ENCODE results near the gene S100A16.
"Not testable (repeated sequence)": the region's sequence is repeated elsewhere in the genome, so short reads cannot be mapped to it uniquely, and the experiment has no call there.

S100A16 gene

DNA sequence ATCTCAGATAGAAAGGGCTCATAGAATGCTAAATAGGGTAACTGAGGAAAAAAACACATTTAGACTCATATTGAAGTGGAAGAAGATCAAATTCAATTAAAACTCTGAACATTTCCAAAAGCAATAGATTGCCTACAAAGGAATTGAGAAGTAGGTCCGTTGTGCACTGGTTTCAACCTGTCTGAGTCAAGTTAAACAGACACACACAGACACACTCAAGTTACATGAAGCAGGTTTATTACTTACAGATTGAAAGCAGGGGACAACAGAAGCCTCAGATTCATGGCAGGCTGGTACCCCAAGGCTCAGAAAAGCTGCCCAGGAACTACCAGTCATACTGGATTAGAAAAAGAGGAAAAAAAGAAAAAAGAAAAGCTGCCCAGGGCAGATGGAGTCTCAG, 26.6 kb downstream of the S100A16 start:
- DNase-seq (ENCODE audit: low read depth, low spot score), result no peak

GRCh38 chr1:153585006-153585405, 27.9 kb downstream of the S100A16 start:
- no peak for DNase-seq (ENCODE audit: low read depth, low spot score)

GRCh38 chr1:153583976-153584375, 29.0 kb downstream of the S100A16 start:
- DNase-seq (ENCODE audit: low read depth, low spot score), result no peak

DNA sequence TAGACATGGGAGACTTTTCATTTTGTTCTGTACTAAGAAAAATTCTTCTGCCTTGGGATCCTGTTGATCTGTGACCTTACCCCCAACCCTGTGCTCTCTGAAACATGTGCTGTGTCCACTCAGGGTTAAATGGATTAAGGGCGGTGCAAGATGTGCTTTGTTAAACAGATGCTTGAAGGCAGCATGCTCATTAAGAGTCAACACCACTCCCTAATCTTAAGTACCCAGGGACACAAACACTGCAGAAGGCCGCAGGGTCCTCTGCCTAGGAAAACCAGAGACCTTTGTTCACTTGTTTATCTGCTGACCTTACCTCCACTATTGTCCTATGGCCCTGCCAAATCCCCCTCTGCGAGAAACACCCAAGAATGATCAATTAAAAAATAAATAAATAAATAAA, 29.4 kb downstream of the S100A16 start:
- not testable (repeated sequence) for DNase-seq (ENCODE audit: low read depth, low spot score)

GRCh38 chr1:153582836-153583235, 30.1 kb downstream of the S100A16 start:
- DNase-seq (ENCODE audit: low read depth, low spot score), result not testable (repeated sequence)

GRCh38 chr1:153578936-153579335, 34.0 kb downstream of the S100A16 start:
- DNase-seq (ENCODE audit: low read depth, low spot score), result no peak

DNA sequence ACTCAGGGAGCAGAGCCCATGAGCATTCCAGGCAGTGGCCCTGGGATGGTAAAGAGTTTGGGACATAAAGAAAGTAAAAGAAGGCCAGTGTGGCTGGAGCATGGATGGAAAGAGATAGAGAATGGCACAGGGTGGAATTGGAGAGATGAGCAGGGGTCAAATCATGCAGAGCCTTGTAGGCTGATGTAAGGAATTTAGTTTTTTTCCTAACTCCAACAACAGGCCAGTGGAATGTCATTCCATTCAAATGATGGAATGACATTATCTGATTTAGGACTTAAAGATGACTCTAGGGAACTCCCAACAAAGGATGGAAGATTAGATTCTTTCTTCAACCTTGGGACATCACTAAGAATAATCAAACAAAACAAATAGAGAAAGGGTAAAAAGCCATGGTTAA, 34.4 kb downstream of the S100A16 start:
- no peak for DNase-seq (ENCODE audit: low read depth, low spot score)

DNA sequence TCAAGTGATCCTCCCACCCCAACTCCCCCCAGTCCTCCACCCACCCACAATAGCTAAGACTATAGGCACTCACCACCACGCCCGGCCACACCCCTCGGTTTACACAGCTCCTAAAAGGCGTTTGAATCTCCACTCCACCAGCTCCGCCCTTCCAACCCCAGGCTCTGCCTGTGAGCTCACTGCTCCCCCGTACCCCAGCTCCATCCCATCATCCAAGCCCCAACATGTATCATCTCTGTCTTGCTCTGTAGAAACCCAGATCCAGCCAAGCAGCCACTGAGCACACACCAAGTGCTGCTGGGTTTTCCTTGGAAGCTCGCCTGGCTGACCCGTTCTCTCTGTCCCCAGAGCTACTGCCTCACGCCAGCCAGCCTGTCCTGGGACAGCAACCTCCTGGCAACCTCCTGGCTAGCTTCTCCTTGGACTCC, 35.3 kb downstream of the S100A16 start:
- DNase-seq (ENCODE audit: low read depth, low spot score), result no peak

DNA sequence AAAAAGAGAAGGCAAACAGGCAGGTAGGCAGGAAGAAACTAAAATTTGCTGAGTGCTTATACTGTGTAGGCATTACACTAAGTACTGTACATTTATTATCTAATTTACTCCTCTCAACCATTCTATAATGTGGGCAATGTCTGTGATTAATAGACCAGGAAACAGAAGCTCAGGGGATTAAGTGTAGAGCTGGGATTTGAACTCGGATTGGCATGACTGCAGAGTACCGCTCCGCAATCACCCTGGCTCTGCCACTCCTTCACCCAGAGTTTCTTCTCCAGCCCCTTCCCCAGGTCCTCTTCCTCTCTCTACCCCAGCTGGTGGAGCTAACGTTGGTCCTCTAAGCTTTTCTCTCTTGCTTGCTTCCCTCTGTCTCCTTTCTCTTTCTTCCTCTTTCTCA, 35.8 kb downstream of the S100A16 start:
- DNase-seq (ENCODE audit: low read depth, low spot score), result no peak

DNA sequence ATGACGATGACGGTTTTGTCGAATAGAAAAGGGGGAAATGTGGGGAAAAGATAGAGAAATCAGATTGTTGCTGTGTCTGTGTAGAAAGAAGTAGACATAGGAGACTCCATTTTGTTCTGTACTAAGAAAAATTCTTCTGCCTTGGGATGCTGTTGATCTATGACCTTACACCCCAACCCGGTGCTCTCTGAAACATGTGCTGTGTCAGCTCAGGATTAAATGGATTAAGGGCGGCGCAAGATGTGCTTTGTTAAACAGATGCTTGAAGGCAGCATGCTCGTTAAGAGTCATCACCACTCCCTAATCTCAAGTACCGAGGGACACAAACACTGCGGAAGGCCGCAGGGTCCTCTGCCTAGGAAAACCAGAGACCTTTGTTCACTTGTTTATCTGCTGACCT, 37.4 kb downstream of the S100A16 start:
- DNase-seq (ENCODE audit: low read depth, low spot score), result not testable (repeated sequence)

DNA sequence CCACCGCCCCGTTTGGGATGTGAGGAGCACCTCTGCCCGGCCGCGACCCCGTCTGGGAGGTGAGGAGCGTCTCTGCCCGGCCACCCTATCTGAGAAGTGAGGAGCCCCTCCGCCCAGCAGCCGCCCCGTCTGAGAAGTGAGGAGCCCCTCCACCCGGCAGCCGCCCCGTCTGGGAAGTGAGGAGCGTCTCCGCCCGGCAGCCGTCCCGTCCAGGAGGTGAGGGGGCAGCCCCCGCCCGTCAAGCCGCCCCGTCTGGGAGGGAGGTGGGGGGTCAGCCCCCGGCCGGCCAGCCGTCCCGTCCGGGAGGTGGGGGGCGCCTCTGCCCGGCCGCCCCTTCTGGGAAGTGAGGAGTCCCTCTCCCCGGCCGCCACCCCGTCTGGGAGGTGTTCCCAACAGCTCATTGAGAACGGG, 37.9 kb downstream of the S100A16 start:
- not testable (repeated sequence) for DNase-seq (ENCODE audit: low read depth, low spot score)

GRCh38 chr1:153573351-153573750, 39.6 kb downstream of the S100A16 start:
- no peak for DNase-seq (ENCODE audit: low read depth, low spot score)

- DNase-seq (ENCODE audit: low read depth, low spot score), result no peak
Observed at GRCh38 chr1:153572569-153573015, 40.3 kb downstream of the S100A16 start.

DNA sequence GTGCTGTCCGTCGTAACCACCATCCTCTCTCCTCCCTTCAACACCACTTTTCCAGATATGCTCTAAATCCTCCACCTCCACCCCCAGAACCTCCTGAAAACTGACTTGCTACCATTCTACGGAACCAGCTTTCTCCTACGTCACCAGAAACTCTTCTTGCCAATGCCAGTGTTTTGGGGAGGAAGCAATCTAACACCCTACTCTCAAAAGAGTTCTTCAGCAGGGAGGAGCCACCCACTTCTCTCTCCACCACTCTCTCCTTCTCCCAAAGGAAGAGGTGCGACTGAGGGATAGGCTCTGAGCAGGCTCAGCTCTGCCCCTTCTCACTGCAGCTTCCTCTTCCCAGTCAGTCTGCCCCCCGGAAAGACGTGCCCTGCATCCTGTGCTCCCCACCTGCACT, 41.2 kb downstream of the S100A16 start:
- DNase-seq (ENCODE audit: low read depth, low spot score), result no peak

DNA sequence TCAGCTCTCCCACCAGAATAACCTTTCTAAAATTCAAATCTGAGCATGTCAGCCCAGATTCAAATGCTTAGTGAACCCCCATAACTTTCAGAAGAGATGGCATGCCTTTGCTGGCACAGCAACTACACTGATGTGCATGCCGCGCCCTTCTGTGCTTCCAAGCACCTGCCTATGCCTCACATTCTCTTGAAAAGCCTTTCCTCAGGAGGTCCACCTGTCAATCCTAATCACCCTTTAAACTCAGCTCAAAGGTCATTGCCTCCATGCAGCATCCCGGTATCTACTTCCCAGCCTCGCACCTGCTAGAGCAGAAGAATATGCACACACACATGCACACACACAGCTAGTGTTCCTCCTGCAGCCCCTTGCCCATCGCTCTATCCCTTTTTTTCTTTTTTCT, 42.1 kb downstream of the S100A16 start:
- DNase-seq (ENCODE audit: low read depth, low spot score), result no peak

- DNase-seq (ENCODE audit: low read depth, low spot score), result no peak
Observed at GRCh38 chr1:153569465-153569864, 43.5 kb downstream of the S100A16 start.

DNA sequence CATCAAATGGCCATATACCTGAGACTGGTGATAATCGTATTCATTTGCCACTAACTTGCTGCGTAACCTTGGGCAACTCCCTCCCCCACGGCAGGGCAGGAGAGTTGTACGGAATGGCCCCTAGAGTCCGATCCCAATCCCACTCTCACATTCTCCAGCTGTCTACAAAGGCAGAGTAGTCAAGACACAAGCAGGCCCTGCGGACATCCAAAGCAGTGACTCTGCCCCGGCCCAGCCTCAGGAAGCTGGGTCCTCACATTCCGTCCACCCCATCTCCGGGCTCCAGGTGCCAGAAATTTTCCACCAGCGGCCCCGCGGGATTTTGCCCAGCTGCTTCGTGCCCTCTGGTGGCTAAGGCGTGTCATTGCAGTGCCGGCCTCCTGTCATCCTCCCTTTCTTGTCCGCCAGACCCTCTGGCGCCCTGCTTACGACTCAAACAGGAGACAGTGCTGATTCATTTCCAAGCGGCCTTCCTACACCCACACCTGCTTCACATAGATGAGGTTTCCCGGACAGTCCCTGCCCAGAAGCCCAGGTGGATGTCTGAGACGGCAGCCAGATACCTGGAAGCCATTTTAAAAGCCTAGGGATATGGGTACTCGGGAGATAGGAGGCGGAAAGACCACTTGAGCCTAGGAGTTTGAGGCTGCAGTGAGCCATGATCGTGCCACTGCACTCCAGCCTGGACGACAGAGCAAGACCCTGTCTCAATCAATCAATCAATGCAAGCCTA, 44.4 kb downstream of the S100A16 start:
- no peak for DNase-seq (ENCODE audit: low read depth, low spot score)

DNA sequence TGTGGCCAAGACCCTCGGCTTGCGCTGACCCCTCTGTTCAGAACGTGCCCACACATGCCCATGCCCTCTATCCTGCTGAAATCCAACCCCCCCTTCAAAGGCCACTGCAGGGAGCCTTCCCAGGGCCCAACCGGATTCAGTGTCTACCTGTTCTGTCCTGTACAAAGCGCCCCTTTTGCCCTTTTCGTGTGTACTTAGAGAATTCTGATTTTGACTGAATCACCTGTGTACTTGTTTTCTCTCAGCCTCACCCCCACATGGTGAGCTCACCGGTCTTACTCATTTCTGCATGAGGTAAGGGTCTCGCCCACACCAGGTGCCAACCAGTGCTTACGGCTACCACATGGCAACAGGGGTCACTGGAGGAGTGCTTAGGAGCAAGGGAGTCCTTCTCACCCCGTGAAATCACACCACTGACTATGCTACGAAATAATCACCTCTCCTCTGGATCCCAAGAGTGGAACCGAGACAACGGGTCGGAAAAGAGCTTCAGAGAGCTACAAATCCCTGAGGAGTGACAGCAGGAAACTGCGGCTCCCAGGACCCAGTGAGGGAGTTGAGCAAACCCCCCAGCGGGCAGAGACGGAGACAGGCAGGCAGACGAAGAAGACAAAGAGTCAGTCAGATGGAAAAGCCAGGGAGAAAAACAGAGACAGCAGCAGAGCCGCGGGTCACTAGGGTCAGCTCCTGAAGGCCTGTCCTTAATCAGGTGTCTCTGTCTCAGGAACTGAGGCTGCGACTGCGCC, 45.1 kb downstream of the S100A16 start:
- DNase-seq (ENCODE audit: low read depth, low spot score), result no peak

DNA sequence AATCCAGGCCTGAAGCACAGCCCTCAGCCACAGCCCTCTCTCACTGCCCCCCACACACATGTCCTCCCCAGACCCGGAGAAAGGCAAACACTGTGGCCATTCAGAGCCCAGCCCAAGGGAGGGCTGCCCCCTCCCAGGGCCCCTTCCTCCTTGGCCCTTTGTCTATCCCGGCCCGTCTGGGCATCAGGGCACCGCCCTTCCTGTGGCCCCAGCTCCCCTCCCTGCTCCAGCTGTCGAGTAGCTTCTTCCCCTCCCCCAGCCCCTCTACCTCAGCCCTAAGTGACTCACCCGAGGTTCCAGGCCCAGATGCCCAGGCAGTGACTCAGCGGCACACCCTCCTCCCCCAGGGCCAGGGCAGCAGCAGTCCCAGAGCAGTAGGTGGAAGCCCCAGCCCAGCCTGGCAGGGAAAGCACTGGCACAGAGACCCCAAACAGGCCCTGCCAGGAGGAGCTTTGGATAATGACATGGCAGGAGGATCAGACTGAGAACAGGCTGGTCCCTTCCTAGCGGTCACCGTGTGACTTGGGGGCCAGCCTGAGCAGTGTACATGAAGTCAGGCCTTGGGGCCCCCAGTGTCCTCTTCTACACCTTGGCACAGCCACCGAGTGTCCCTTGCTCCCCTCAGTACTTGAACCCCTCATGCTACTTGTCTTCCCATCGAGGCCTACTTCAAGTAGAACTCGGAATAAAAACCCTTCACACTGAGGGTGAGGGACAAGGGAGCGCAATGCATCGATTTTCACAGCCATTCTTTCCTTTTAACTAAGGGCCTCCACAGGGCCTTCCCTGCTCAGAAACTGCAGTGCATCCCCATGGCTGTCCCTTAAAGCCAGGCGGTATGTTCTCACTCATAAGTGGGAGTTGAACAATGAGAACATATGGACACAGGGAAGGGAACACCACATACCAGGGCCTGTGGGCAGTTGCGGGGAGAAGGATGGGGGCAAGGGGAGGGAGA, 46.2 kb downstream of the S100A16 start:
- DNase-seq (ENCODE audit: low read depth, low spot score), result peak; percentile 77

DNA sequence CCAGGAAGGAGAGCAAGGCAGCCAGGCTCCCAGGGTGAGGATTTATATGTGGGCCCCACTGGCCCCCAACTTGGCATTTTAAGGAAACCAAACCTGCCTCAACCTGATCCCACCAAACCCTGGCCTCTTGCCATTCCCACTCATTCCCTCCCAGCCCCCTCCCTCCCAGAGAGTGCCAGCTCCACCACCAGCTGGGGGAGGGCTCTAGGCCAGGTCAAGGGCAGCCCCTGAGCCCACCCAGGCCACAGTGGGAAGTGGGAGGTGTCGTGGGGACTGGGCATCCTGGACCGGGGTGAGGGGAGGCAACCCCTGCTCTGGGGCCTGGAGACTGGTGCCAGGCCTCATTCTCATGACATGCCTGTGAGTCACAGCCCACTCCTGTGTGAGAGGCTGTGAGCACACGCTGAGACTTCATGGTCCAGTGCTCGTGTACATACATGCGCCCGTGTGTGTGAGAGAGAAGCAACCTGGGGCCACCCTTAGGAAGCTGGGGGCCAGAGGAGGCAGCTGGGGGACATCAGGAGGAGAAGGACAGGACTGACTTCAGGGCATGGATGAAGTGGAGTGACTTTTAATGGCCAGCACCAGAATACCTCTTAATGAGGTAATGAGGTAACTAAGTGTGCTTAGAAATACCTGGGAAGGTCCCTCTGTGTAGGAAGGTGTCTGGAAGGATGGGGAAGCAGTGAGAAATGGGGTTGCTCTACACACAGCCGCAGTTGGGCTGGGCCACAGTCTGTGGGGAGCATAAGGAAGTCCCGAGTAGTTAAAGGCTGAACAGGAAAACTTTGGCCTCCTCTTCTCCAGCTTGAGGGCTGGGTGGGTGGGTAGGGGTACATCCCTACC, 47.2 kb downstream of the S100A16 start, which contains the start of gene S100A2:
Gene S100A2, minus strand, starts transcription at position 316 of the 846 bp plus-strand sequence. CDS start 1,967 bp downstream, outside the sequence.
- no peak for DNase-seq (ENCODE audit: low read depth, low spot score)

DNA sequence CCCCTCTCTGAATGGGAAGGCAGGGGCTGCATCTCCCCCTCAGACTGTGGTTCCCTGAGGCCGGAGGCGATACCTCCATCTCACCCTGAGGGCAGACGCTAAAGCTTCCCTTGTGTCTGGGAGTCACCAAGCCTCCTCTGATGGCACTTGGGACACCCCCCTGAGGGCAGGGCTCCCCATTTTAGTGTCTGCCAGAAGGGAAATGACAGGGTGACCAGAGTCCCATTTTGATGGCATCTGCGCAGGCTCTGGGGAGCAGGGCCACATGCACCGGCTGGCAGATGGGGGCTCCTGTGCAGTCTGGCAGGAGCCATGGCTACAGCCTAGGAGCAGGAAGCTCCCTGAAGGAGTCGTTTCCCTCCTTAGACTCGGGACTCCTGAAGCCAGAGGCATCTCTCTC, 48.9 kb downstream of the S100A16 start:
- no peak for DNase-seq (ENCODE audit: low read depth, low spot score)
